22Rv1 (cell line): ENCODE results near the gene SF3B6.
A peak's percentile ranks its signal among the peaks of the same experiment; 100 is the strongest.

Experiments used
- H3K27ac ChIP-seq: fragments of 450-650 bp; 2 replicates; pipeline ENCODE4 v1.5.1; 2017
- CTCF ChIP-seq: fragments of 450-650 bp; IDR thresholded peaks from 2 replicates; pipeline ENCODE4 v1.5.1; 2017; ENCODE audit warnings: mild to moderate bottlenecking
- ZFX ChIP-seq: fragments of 450-650 bp; IDR thresholded peaks from 2 replicates; pipeline ENCODE4 v1.6.1; 2017; ENCODE audit warnings: antibody characterized with exemption, borderline replicate concordance

The SF3B6 gene

GRCh38 chr2:24026233-24026632, 49.9 kb downstream of the SF3B6 start:
- no peak overlapping the region for H3K27ac ChIP-seq
- TF ChIP-seq CTCF (no peak), ZFX (no peak)

- TF ChIP-seq CTCF (no peak), ZFX (no peak)
- H3K27ac ChIP-seq = no peak overlapping the region
Observed at GRCh38 chr2:24024996-24025663, 51.0 kb downstream of the SF3B6 start.

- no peak for TF ChIP-seq ZFX
- TF ChIP-seq CTCF = no peak
- H3K27ac ChIP-seq = no peak overlapping the region
Observed at GRCh38 chr2:24024018-24024417, 52.1 kb downstream of the SF3B6 start.

- H3K27ac ChIP-seq = no peak overlapping the region
- TF ChIP-seq ZFX (no peak), CTCF (no peak)
Observed at GRCh38 chr2:24022975-24023575, 53.1 kb downstream of the SF3B6 start.

GRCh38 chr2:24022324-24022974, 53.7 kb downstream of the SF3B6 start:
- TF ChIP-seq CTCF (no peak), ZFX (no peak)
- H3K27ac ChIP-seq = no peak overlapping the region

GRCh38 chr2:24021122-24021998, 54.8 kb downstream of the SF3B6 start:
- TF ChIP-seq CTCF (peak; percentile 37; the same call in 1 of the 2 replicates), ZFX (no peak)
- H3K27ac ChIP-seq = no peak overlapping the region
